Activated gamma-delta T cell treated with Interleukin-2 at 50 U/mL for 16 hours (primary cell): Measurements from ENCODE around the gene CAMKK1.

ENCODE experiments used
- DNase-seq: peaks from one replicate; pipeline ENCODE4 v3.0.0-alpha.2; 2020

CAMKK1 gene

GRCh38 chr17:3893003-3893719 lies at the start of gene CAMKK1:
Gene CAMKK1, minus strand, starts transcription at chr17:3893053. Its CDS starts 7,366 bp downstream, at chr17:3885687.
- DNase-seq, result peak; percentile 88

- no peak for DNase-seq
Observed at GRCh38 chr17:3940965-3941698, 48.3 kb upstream of the CAMKK1 start.

GRCh38 chr17:3937359-3937758 lies 44.5 kb upstream of the CAMKK1 start:
- no peak for DNase-seq

GRCh38 chr17:3935825-3936355 lies 43.0 kb upstream of the CAMKK1 start:
- DNase-seq, result no peak

GRCh38 chr17:3935140-3935542 lies 42.3 kb upstream of the CAMKK1 start:
- DNase-seq, result peak; percentile 21

- DNase-seq, result no peak
Observed at GRCh38 chr17:3929764-3930163, 36.9 kb upstream of the CAMKK1 start.

GRCh38 chr17:3929181-3929580 lies 36.3 kb upstream of the CAMKK1 start:
- no peak for DNase-seq

- DNase-seq, result no peak
Observed at GRCh38 chr17:3928406-3928805, 35.6 kb upstream of the CAMKK1 start.

GRCh38 chr17:3927628-3928340 lies 34.9 kb upstream of the CAMKK1 start:
- DNase-seq, result no peak

- no peak for DNase-seq
Observed at GRCh38 chr17:3926860-3927627, 34.2 kb upstream of the CAMKK1 start.

GRCh38 chr17:3925684-3926485 lies 33.0 kb upstream of the CAMKK1 start:
- no peak for DNase-seq

GRCh38 chr17:3924512-3925350 lies 31.9 kb upstream of the CAMKK1 start:
- DNase-seq, result no peak

GRCh38 chr17:3923466-3924190 lies 30.8 kb upstream of the CAMKK1 start:
- no peak for DNase-seq

GRCh38 chr17:3922765-3923164 lies 29.9 kb upstream of the CAMKK1 start:
- DNase-seq, result no peak

- DNase-seq, result no peak
Observed at GRCh38 chr17:3921502-3922319, 28.9 kb upstream of the CAMKK1 start.

GRCh38 chr17:3921006-3921405 lies 28.2 kb upstream of the CAMKK1 start:
- DNase-seq, result no peak

- no peak for DNase-seq
Observed at GRCh38 chr17:3919123-3919624, 26.3 kb upstream of the CAMKK1 start.

GRCh38 chr17:3918372-3919122 lies 25.7 kb upstream of the CAMKK1 start:
- DNase-seq, result no peak
